ENCODE data around the gene HLA-DPA1. TPM values are rescaled to one million over a fixed set of nuclear protein-coding genes. Genes with fewer than 3 reads are reported as not detected.

HLA-DPA1 gene
- total RNA-seq (10 to 100 TPM; 69.8 to 71.7 TPM), polyA plus RNA-seq (156 TPM)

DNA sequence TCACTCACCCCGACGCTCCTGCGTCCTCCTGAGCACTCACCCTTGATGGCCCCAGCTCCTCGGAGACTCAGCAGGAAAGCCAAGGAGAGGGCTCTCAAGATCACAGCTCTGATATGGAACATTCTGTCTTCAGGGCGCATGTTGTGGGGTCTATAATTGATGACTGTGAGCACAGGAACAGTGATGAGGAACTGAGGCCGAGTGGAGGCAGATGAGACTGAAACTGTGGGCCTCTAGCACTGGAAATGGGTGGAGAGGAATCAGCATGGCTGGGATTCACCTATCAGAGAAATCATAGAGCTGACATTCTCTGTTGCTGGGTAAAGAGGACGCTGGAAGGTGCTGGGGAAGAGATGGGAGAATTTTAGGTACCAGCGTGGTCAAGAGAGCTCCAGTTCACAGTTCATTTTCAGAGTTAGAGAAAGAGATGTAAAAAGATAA is at the start of gene HLA-DPA1:
Gene HLA-DPA1, minus strand, starts transcription at position 219 of the 441 bp plus-strand sequence.
- Mint-ChIP-seq H3K27ac (peak within 1 kb of the TSS; percentile 71 to 100 (median 96)), H3K27me3 (peaks cover 0 to 1% of the 10 kb centered on the region in 2 donors), H3K9me3 (no peaks in the 10 kb centered on the region), H3K36me3 (peaks cover 4 to 36% (median 5%) of the 10 kb centered on the region in 3 donors), H3K4me1 (peaks cover 58 to 84% (median 80%) of the 10 kb centered on the region in 3 donors), H3K4me3 (peak within 1 kb of the TSS; percentile 86 to 100 (median 96))
- Histone ChIP-seq H3K4me3 (ENCODE audit: low read length) (peak within 1 kb of the TSS; percentile 73), H3K27me3 (ENCODE audit: insufficient read depth, low read length, poor library complexity, severe bottlenecking) (no peaks in the 10 kb centered on the region), H3K9me3 (ENCODE audit: low read length) (no peaks in the 10 kb centered on the region), H3K27ac (ENCODE audit: low read depth, low read length) (peak within 1 kb of the TSS; percentile 28), H3K4me1 (ENCODE audit: insufficient read depth, low read length) (peaks cover 42% of the 10 kb centered on the region), H3K36me3 (ENCODE audit: insufficient read depth, low read length) (peaks cover 3% of the 10 kb centered on the region)
- CTCF ChIA-PET, result interaction anchor here (0.8 to 1.2 kb wide), 3 partner anchors 61 to 175 kb away, joined by 3 to 5 read pairs (median 3); partner anchors contain the start of gene RING1
- POLR2A ChIA-PET, result interaction anchor here (0.6 to 1.3 kb wide), 3 partner anchors 9 to 203 kb away, joined by 3 to 5 read pairs (median 4); partner anchors contain the start of gene B3GALT4
- DNase-seq, result peak in 4 of 5 donors; percentile 28 to 70 (median 48)

DNA sequence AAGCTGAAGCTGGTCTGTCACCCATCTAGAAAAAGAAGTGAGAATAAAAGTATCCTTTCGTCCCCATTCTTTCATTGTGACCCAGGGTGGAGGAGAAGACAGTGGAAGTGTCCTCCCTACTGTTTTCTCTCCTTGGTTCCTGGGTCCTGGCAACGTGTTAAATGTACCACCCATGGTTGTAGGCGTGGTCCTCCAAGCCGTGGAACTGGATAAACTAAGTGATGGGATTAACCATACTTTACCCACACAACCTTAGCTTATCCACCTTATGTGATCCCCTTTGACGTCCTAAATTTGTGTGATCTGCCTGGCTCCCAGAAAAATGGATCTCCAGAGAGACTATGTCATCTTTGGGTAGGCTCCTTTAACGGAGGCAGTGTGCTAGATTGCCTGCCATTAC is 49.7 kb upstream of the HLA-DPA1 start:
- no peaks in the 10 kb centered on the region for H3K4me1 ChIP-seq (ENCODE audit: insufficient read depth, low read length)
- peaks cover 12 to 44% of the 10 kb centered on the region in 2 donors for H3K27me3 Mint-ChIP-seq
- DNase-seq, result no peak
- no peak overlapping the region for H3K4me3 Mint-ChIP-seq
- H3K4me1 Mint-ChIP-seq, result peaks cover 3 to 4% (median 4%) of the 10 kb centered on the region in 3 donors
- H3K27ac ChIP-seq (ENCODE audit: low read depth, low read length), result no peak overlapping the region
- CTCF ChIA-PET, result interaction anchor here (1.2 kb wide), 1 partner anchor 125 kb away, joined by 3 read pairs; no protein-coding TSS in a partner anchor
- peaks cover 8 to 16% (median 9%) of the 10 kb centered on the region in 5 donors for H3K9me3 Mint-ChIP-seq
- no peaks in the 10 kb centered on the region for H3K27me3 ChIP-seq (ENCODE audit: insufficient read depth, low read length, poor library complexity, severe bottlenecking)
- H3K27ac Mint-ChIP-seq, result no peak overlapping the region
- H3K4me3 ChIP-seq (ENCODE audit: low read length), result no peak overlapping the region
- H3K9me3 ChIP-seq (ENCODE audit: low read length), result peaks cover 6% of the 10 kb centered on the region
- POLR2A ChIA-PET, result no interaction called here
- H3K36me3 ChIP-seq (ENCODE audit: insufficient read depth, low read length), result no peaks in the 10 kb centered on the region
- H3K36me3 Mint-ChIP-seq, result peaks cover 0 to 7% (median 2%) of the 10 kb centered on the region in 3 donors

DNA sequence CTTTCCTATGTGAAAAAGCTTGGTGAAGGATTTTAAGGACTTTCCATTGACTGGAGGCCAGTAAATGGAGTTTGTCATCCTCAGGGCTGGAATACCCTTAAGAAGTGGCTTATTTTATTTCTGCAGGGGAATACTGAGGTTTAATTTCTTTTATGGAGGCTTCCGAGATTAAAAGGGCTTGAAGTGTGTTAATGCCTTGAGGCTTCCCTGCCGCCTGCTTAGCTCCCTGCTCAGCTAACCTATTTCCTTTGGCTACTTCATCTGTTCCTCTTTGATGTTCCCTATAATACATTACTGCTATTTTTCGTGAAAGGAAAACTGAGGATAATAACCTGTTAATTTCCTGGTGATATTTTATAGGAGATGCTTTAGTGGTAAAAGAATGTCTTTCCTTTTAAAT is 46.6 kb upstream of the HLA-DPA1 start:
- no peak overlapping the region for H3K27ac ChIP-seq (ENCODE audit: low read depth, low read length)
- H3K4me3 Mint-ChIP-seq, result no peak overlapping the region
- H3K9me3 ChIP-seq (ENCODE audit: low read length), result peaks cover 6% of the 10 kb centered on the region
- peaks cover 26 to 58% of the 10 kb centered on the region in 2 donors for H3K27me3 Mint-ChIP-seq
- H3K27me3 ChIP-seq (ENCODE audit: insufficient read depth, low read length, poor library complexity, severe bottlenecking), result peaks cover 20% of the 10 kb centered on the region
- peaks cover 6 to 14% (median 9%) of the 10 kb centered on the region in 5 donors for H3K9me3 Mint-ChIP-seq
- peaks cover 0 to 7% (median 2%) of the 10 kb centered on the region in 3 donors for H3K36me3 Mint-ChIP-seq
- ChIA-PET POLR2A (no interaction called here), CTCF (interaction anchor here (0.8 to 3.6 kb wide), 6 partner anchors 8 to 150 kb away, joined by 3 to 26 read pairs (median 4); no protein-coding TSS in a partner anchor)
- no peaks in the 10 kb centered on the region for H3K4me1 ChIP-seq (ENCODE audit: insufficient read depth, low read length)
- no peak overlapping the region for H3K4me3 ChIP-seq (ENCODE audit: low read length)
- H3K27ac Mint-ChIP-seq, result no peak overlapping the region
- H3K4me1 Mint-ChIP-seq, result peaks cover 10 to 21% (median 19%) of the 10 kb centered on the region in 3 donors
- no peaks in the 10 kb centered on the region for H3K36me3 ChIP-seq (ENCODE audit: insufficient read depth, low read length)
- no peak for DNase-seq

DNA sequence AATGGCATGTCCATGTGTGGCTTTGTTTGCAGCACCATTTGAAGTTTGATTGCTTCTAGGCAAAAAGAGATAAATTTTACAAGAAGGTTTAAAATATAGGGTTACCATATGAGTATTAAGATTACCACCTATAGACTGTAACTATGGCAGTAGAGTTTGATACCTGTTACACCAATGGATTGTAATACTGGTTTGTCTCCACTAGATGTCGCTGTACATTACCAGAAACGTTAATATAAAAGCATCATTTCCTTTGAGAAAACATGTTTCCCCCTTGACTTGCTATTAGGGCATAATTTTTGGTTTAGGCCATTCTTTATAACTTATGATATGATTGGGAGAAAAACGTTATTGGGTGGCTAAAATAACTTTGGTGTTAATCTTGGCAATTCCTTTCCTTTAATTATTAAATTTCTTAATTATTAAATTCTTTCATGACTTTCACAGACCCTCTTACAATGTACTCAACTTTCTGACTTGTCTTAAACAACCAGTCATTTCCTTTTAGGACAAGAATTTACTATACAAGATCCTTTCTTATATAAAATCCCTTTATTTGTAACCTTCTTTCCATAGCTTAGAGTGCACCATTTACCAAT is 45.2 kb upstream of the HLA-DPA1 start:
- no peaks in the 10 kb centered on the region for H3K9me3 ChIP-seq (ENCODE audit: low read length)
- Mint-ChIP-seq H3K27ac (no peak overlapping the region), H3K4me3 (peak overlapping the region in 1 of 7 donors; percentile 56), H3K4me1 (peaks cover 10 to 21% (median 19%) of the 10 kb centered on the region in 3 donors), H3K36me3 (peaks cover 0 to under 1% (median 0%) of the 10 kb centered on the region in 3 donors), H3K9me3 (peaks cover 1 to 5% (median 4%) of the 10 kb centered on the region in 5 donors), H3K27me3 (peaks cover 33 to 71% of the 10 kb centered on the region in 2 donors)
- ChIA-PET POLR2A (no interaction called here), CTCF (interaction anchor here (1.0 to 3.6 kb wide), 4 partner anchors 31 to 152 kb away, joined by 3 to 26 read pairs (median 6); no protein-coding TSS in a partner anchor)
- H3K4me1 ChIP-seq (ENCODE audit: insufficient read depth, low read length), result no peaks in the 10 kb centered on the region
- no peak overlapping the region for H3K27ac ChIP-seq (ENCODE audit: low read depth, low read length)
- H3K36me3 ChIP-seq (ENCODE audit: insufficient read depth, low read length), result no peaks in the 10 kb centered on the region
- DNase-seq, result peak in 2 of 5 donors; percentile 58 to 60
- H3K4me3 ChIP-seq (ENCODE audit: low read length), result no peak overlapping the region
- H3K27me3 ChIP-seq (ENCODE audit: insufficient read depth, low read length, poor library complexity, severe bottlenecking), result peaks cover 27% of the 10 kb centered on the region

DNA sequence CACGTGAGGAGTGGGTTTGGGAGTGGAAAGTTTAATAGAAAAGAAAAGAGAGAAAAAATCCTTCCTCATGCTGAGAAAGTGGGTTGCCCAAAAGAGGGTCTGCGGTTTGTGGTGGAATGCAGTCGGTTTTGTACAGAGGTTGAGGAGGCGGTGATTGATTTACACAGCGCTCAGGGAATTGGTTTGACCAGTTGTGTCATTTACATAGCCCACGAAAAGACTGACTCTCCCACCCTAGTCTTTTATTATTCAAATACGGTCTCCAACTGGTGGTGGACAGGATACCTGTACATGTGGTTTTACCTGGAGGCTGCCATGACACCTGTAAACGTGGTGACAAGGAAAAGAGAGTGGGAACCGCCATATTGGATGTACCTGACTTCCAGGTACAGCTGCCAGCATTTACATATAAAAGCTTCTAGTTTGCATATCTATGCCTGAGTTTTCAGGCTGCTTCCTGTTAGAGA is 44.4 kb upstream of the HLA-DPA1 start:
- POLR2A ChIA-PET, result no interaction called here
- Histone ChIP-seq H3K9me3 (ENCODE audit: low read length) (no peaks in the 10 kb centered on the region), H3K27ac (ENCODE audit: low read depth, low read length) (no peak overlapping the region), H3K36me3 (ENCODE audit: insufficient read depth, low read length) (no peaks in the 10 kb centered on the region), H3K4me1 (ENCODE audit: insufficient read depth, low read length) (no peaks in the 10 kb centered on the region), H3K27me3 (ENCODE audit: insufficient read depth, low read length, poor library complexity, severe bottlenecking) (peaks cover 27% of the 10 kb centered on the region), H3K4me3 (ENCODE audit: low read length) (no peak overlapping the region)
- Mint-ChIP-seq H3K27ac (peak overlapping the region in 1 of 8 donors; percentile 40), H3K9me3 (no peaks in the 10 kb centered on the region), H3K4me1 (peaks cover 10 to 21% (median 19%) of the 10 kb centered on the region in 3 donors), H3K36me3 (no peaks in the 10 kb centered on the region), H3K27me3 (peaks cover 40 to 78% of the 10 kb centered on the region in 2 donors), H3K4me3 (peak overlapping the region in 1 of 7 donors; percentile 6)
- DNase-seq, result no peak
- CTCF ChIA-PET, result interaction anchor here (1.0 to 1.7 kb wide), 2 partner anchors 66 to 185 kb away, joined by 3 read pairs; no protein-coding TSS in a partner anchor

DNA sequence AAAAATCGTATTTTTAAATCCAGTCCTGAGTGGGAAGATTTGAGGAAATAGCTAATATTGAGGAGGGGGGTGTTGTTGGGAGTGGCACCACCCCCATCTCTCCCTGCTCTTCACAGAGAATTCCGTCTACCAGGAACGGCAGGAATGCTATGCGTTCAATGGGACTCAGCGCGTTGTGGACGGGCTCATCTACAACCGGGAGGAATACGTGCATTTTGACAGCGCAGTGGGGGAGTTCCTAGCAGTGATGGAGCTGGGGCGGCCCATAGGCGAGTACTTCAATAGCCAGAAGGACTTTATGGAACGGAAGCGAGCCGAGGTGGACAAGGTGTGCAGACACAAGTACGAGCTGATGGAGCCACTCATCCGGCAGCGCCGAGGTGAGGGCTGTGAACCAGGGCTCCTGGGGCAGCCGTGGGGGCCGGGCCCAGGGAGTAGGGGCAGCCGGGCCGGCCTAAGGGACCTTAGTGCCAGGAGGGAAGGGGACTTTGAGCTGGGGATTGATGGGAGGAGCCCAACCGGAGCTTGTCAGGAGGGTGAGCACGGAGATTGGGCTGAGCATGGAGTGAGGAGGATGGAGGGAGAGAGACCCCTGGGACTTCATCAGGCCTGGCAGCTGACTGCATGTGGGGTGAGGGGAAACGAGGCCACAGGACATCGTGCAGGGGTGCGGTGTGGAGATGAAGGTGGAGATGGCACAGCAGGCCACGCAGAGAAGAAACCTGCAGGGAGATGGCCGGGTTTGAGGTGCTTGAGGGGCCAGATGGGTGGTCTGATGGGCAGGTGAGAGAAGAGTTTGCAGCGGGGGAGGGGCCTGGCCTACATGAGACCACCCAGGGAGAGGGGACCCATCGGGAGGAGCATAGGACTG is 43.6 kb upstream of the HLA-DPA1 start:
- H3K9me3 ChIP-seq (ENCODE audit: low read length), result no peaks in the 10 kb centered on the region
- H3K27me3 ChIP-seq (ENCODE audit: insufficient read depth, low read length, poor library complexity, severe bottlenecking), result peaks cover 27% of the 10 kb centered on the region
- Mint-ChIP-seq H3K27ac (peak overlapping the region in 3 of 8 donors; percentile 33 to 50 (median 40)), H3K27me3 (peaks cover 45 to 86% of the 10 kb centered on the region in 2 donors), H3K9me3 (no peaks in the 10 kb centered on the region), H3K4me3 (peak overlapping the region in 1 of 7 donors; percentile 8), H3K4me1 (peaks cover 10 to 21% (median 19%) of the 10 kb centered on the region in 3 donors), H3K36me3 (no peaks in the 10 kb centered on the region)
- H3K4me3 ChIP-seq (ENCODE audit: low read length), result no peak overlapping the region
- H3K27ac ChIP-seq (ENCODE audit: low read depth, low read length), result no peak overlapping the region
- POLR2A ChIA-PET, result no interaction called here
- H3K4me1 ChIP-seq (ENCODE audit: insufficient read depth, low read length), result no peaks in the 10 kb centered on the region
- DNase-seq, result no peak
- no peaks in the 10 kb centered on the region for H3K36me3 ChIP-seq (ENCODE audit: insufficient read depth, low read length)
- CTCF ChIA-PET, result interaction anchor here (1.0 to 1.7 kb wide), 3 partner anchors 131 to 184 kb away, joined by 3 read pairs; no protein-coding TSS in a partner anchor

DNA sequence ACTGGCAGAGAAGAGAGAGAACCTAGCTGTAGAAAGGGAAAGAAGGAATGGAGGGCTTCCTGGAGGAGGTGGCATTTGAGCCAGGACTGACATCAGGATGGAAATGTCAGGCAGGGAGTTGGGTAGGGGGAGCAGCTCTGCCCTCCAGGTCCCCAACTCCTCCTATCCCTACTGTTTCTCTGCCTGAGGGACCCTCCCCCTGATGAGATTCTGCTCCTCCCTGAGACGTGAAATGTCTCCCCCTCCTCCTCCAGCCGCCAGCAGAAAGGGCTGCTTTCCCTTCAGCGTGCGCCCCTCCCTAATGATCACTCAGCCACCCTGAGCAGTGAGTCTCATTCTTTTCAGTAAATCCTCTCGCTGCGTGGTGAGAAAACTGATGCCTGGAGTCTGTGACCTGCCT is 43.0 kb upstream of the HLA-DPA1 start:
- Mint-ChIP-seq H3K4me3 (no peak overlapping the region), H3K4me1 (peaks cover 10 to 21% (median 19%) of the 10 kb centered on the region in 3 donors), H3K27me3 (peaks cover 47 to 86% of the 10 kb centered on the region in 2 donors), H3K27ac (peak overlapping the region in 2 of 8 donors; percentile 40 to 50), H3K9me3 (no peaks in the 10 kb centered on the region), H3K36me3 (no peaks in the 10 kb centered on the region)
- POLR2A ChIA-PET, result no interaction called here
- no peaks in the 10 kb centered on the region for H3K4me1 ChIP-seq (ENCODE audit: insufficient read depth, low read length)
- peaks cover 27% of the 10 kb centered on the region for H3K27me3 ChIP-seq (ENCODE audit: insufficient read depth, low read length, poor library complexity, severe bottlenecking)
- H3K4me3 ChIP-seq (ENCODE audit: low read length), result no peak overlapping the region
- H3K36me3 ChIP-seq (ENCODE audit: insufficient read depth, low read length), result no peaks in the 10 kb centered on the region
- no peak overlapping the region for H3K27ac ChIP-seq (ENCODE audit: low read depth, low read length)
- CTCF ChIA-PET, result interaction anchor here (1.0 to 1.7 kb wide), 3 partner anchors 132 to 183 kb away, joined by 3 read pairs; no protein-coding TSS in a partner anchor
- H3K9me3 ChIP-seq (ENCODE audit: low read length), result no peaks in the 10 kb centered on the region
- DNase-seq, result no peak

Data from CD8-positive, alpha-beta memory T cell (primary cell).